CD4-positive, alpha-beta T cell treated with Interleukin-4 for 1 hour (primary cell): ENCODE results near the gene PTPRD.

Source experiments
- DNase-seq, 2 donors: peaks; one replicate each; pipeline ENCODE4 v3.0.0-alpha.2; 2020 to 2022

Gene PTPRD

GRCh38 chr9:8877753-8878494 lies 1734.9 kb downstream of the PTPRD start:
- DNase-seq: no peak

DNA sequence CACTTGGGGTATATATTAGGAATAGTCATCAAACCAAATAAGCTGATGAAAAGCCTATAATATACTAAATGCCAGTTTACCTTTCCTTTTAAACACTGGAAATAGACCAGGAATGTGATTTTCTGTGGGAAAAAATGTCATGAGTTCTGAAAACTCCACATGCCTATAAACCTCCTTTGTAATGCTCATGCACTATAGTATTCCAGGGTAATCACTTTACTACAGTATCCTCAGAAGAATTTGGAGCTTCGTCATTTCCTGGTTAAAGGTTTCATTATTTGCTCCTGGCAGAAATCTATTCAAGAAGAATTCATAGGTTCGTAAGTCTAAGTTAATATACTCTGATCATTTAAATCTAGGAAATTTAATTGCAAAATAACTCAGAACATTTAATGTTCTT lies 1736.5 kb downstream of the PTPRD start:
- no peak for DNase-seq

GRCh38 chr9:8874482-8874881 lies 1738.3 kb downstream of the PTPRD start:
- DNase-seq: no peak

DNA sequence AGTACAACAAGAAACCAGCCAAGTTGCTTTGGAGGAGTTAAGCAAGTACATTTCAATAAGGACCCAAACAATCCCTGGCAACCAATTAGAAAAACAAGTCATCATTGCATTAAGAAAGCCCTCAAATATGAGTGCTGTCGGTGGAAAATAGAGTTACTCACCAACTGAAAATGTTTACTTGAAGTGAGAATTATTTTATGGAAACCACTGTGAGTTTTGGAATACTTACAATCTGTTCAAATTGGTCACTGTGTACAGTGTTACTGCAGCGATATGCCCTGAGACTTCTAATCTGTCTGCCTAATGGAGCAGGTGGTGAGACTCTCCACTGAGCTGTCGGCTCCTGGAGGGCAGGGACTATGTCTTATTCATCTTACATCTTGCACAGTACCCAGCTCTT lies 1740.0 kb downstream of the PTPRD start:
- no peak for DNase-seq

- no peak for DNase-seq
Observed at GRCh38 chr9:8871796-8872445, 1740.9 kb downstream of the PTPRD start.

DNA sequence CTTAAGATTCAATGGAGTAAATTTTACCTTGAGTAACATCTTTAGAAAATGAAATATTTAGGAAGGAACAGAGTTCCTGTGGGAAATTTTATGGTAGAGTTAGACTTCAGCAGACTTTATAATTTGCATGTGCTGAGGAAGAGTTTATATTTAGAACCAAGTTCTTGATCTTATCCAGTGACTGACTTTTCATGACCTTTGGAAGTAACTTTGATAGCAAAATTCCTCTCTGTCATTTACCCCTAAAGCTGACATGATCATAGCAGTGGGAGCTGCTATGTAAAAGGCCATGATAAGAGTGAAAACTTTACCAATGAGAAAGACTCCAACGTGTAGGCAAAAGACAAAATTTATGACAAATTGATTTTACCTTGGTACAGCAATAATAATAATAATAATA lies 1741.4 kb downstream of the PTPRD start:
- DNase-seq: no peak

DNA sequence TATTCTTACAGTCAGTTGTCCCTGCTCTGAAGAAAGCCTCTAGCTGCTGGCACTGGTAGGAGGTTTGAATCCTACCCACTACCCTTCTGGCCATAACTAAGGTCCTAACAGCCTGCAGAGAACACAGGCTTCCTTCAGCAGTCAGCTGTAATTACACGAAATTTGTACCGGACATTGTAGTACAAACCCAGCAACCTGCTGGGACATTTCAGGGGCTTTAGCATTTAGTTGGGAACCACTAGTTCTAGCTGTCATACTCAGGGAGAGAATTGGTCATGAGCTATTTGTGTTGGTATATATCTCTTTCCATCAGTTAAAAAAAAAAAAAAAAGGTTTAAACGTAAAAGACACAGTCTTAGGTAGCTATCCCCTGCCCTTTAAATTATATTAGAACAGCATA lies 1743.0 kb downstream of the PTPRD start:
- no peak for DNase-seq

DNA sequence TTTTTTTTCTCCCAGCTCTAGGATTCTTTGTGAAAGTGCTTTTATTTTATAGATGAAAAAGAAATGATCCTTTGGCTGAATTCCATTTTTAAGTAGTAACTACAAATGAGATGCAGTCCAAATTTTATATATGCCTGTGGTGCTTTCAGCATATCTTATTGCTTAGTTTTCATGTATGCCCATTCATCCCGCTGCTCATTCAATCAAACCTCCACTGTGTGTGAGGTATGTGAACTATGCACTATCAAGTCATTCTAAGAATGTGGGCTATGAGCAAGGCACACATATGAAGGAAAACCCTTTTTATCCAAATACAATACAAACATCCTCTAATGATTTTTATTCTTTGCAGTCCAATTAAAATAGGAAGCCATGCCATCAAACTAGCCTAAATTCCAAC lies 1744.2 kb downstream of the PTPRD start:
- no peak for DNase-seq

GRCh38 chr9:8867148-8867547 lies 1745.7 kb downstream of the PTPRD start:
- DNase-seq: no peak

DNA sequence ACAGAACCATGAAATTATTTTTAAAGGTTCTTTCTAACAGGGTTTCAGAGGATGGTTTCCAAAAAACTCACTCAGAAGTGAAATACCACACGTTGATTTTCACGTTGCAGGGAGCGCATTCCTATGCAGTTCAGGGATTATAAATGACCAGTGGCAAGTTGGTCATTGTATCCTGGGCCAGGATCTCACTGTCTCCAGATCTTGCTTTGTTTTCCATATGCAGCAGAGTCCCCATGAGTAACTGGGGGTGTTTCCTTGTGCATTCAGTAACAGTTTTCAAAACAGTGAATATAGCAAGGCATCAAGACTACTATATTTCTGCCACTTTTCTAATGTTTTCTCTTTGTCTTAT lies 1748.3 kb downstream of the PTPRD start:
- no peak for DNase-seq

DNA sequence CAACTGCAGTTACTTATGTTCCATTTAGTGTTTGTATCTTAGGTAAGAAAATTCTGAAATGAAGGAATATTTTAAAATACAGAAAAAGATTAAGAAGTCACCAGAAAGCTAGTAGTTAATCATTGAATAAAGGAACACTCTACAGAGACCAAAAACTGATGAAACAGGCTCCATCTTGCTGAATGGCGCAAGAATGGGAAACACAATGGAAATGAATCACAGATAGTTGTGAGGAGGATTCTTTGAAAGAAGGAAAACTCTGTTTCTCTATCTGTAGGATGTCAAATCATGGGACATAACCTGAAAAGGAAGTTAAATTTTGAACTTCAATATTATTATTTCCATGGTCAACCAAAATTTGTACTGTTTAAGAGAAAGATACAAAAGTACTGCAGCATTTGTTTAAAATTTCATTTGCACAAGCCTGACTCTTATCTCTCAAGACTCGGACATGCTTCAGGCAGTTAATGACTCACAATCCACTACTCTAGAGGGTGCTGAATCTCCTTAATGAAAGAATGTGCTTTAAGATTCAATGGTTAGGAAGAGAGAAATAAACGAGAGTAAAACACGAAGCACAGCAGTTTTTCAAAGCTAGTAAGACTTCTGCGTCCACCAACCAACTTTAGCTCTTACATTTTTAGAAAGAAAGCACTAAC lies 1748.8 kb downstream of the PTPRD start:
- DNase-seq: no peak

DNA sequence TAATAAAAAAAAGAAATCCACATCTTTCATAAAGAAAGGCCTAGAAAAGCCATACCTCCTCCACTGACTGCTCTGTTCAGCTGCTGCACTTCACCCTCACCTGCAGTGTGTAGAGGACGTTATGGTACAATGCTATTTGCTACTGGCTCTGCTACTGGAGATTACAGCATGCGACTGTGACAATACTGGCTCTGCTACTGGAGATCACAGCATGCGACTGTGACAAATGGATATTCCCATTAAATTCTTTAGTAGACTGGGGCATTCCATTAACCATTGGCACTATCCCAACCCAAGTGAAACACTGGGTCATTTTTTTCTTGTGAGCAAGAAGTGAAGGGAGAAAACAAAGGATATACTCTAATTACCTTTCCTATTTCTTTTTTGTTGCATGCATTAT lies 1749.7 kb downstream of the PTPRD start:
- DNase-seq: no peak

DNA sequence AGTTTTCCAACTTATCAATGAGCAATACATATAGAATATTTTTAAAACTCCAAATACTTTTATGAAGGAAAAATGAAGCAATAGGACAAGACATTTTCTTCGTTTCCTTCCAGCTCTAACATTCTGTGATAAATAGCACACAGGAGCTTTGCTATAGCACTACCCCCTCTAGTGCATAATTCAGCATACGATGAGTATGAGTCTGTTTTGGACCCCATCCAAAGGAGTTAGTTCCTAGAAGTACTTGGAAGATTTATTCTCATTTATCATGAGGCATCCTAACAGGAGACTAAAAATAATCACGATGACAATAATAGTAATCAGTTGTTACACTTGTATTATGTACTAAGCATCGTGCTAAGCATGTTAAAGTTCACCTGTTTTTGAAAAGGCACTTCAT lies 1751.9 kb downstream of the PTPRD start:
- no peak for DNase-seq

DNA sequence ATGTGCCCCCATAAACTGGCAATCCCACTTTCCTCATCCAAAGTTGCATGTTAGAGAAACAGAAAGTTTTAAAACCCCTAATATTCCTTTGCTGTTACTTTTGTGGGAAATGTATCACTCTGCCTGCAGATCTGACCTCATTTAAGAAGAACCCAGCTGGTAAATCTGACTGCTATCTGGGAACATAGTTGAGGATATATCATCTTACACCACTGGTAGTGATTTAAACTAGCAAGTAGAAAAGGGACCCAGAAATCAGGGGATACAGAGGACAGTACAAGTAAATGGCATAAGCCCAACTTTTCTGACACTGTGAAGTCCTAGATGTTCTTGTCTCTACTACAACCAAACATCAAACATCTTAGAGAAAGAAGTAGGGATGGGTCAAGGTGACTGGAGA lies 1752.7 kb downstream of the PTPRD start:
- DNase-seq: no peak

DNA sequence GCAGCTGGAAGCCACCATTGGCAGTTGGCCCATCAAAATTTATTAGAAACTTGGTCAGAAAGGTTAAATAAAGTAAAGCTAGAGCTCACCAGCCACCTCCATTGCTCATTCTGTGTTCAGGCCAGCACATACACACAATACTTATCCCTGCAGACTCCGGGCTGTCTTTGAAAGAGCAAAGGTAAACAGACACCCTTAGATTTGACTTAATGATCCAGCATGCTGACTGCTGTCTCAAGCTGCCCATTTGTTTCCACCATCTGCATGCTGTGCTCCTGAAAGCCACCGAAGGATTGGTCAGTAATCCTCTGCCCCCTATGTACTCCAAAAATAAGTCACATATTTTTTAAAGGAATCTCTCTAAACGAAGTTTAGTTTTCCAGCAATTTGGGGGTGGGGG lies 1753.4 kb downstream of the PTPRD start:
- DNase-seq: no peak

DNA sequence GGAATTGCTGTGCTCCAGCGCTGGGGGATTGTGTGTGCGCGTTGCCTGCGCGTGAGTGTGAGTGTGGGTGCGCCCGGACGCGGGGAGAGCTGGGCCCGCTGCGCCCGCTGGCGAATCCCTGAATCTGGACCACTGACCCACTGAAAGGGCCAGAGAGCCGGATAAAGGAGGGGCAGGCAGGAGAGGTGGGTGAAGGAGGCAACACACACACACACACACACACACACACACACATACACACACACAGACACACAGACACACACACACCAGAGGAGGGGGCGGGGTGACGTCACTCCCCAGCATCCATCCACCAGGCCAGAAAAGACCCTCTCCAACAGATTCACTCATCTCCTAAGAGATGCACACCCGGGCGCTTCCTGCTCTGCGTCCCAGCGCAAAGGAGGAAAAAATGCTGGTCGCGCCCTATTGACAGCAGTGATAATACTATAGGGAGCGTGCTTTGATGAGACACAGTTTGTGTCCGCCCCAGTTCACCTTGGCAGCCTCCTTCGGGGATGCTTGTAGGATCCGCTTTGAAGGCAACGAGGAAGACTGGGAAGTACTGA lies 1754.1 kb downstream of the PTPRD start:
- DNase-seq: no peak

GRCh38 chr9:8857926-8858595 lies 1754.7 kb downstream of the PTPRD start:
- DNase-seq: no peak

DNA sequence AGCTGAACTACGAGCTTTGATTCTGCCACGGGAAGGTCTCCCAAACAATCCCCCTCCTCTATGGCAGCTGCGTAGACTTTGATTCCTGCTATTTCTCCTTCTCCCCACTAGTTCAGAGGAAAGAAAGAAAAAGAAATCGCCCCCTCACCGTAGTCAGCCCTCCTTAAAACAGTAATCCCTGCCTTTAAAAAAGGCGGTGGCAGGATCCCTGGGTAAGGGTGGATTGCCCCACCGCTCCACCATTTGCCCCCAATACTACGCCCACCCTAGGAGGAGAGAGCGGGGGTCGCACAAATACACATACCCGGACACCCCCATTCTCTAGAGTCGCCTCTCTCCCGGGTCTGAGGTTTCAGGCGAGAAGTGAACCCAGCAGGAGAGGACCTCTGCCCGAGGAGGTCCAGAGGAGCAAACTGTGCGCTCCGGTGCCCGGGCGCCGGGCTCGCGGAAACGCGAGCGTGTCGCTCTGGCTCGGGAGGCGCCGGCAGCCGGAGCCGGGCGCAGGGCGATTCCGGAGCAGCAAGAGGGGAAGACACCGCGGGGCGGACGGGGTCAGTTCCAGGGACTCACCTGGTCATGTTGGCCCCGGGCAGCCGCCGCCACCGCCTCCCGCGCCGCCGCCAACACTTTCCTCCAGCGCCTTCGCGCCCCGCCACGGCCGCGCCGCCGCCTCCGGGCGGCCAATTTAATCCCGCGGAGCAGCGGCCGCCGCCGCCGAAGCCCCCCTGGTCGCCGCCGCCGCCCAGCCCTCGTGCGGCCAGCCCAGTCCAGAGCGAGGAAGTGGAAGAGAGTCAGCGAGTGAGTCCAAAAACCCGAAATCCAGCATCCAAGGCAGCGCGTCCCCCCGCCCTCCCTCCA lies 1755.5 kb downstream of the PTPRD start:
- DNase-seq: no peak

DNA sequence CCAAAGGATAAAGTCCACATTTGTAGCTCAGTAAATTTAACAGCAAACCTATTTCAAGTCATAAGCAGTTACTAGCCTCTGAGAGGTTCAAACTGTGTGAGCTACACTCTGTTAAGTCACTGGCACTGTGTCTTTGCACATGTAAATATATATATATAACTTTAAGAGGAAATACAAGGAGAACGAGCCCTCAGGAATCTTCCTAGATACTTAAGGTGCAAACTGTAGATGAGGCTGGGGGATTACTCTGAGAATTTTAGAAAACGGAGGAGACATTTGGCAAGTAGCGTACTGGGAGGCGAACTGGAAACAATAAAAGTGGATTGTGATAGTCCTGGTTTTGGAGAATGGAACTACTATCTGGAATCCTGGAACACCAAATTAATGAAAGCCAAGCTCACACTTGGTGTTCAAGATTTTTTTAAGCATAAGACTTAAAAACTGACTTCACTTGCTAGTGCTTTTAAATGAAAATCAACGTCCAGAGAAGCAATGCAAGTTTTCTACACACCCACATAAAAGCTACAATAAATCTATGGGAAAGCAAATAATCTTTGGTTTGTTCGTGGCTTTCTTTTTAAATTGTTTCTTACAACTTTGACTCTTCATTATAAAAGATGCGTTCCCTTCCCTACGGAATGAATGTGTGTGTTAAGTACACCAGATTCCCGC lies 1756.3 kb downstream of the PTPRD start:
- DNase-seq: no peak

GRCh38 chr9:8855046-8855445 lies 1757.8 kb downstream of the PTPRD start:
- no peak for DNase-seq

DNA sequence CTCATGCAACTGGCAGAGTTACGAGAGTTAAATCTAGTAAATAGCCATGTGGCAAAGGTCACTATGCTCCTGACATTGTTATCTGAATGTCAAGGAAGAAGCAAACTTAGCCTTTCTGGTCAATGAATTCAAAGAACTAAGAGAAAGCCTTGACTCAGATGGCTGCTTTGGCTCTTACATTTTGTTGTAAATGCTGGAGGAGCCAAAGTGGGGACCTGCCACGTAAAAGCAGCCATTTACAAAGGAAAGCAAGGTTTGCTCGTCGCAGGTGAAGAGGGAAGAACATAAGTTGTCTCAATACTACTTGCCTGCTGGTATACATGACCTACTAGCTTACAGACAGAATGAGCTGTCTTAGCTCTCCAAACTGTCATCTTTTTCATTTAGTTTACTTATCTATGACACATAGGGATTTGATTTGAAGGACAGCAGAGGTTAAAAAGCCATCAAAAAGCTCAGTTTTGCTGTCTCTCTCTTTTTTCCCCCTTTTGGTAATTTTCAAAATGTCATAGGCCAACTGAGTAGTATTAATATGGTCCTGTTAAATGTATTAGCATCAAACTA lies 1760.4 kb downstream of the PTPRD start:
- no peak for DNase-seq

DNA sequence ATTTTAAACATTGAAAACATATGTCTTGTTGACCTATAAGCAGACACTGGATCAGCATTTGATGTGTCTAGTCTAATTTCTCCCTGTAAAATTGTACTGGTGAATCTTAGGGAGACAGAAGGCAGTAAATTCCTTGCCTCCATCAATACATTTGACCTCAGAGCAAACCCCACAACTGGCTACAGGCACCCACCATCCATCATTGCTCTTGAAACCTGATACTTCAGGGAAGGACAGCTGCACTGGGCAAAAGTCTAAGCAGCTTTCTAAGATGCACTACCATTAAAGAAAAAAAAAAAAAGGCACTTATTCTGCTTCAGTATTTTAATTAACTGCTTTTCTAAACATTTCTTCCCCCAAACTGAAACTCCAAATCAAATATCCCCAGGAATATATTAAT lies 1761.9 kb downstream of the PTPRD start:
- no peak for DNase-seq
